GM21717 (cell line): ENCODE data around the gene PSME2.

Experiments used
- ATAC-seq: cut with Tn5 transposase; IDR thresholded peaks from one replicate; pipeline ENCODE4 v1.9.1; 2021; ENCODE audit warnings: mild to moderate bottlenecking, moderate library complexity; ENCODE audit not compliant: unreplicated experiment

PSME2 gene, protein sequence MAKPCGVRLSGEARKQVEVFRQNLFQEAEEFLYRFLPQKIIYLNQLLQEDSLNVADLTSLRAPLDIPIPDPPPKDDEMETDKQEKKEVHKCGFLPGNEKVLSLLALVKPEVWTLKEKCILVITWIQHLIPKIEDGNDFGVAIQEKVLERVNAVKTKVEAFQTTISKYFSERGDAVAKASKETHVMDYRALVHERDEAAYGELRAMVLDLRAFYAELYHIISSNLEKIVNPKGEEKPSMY

DNA sequence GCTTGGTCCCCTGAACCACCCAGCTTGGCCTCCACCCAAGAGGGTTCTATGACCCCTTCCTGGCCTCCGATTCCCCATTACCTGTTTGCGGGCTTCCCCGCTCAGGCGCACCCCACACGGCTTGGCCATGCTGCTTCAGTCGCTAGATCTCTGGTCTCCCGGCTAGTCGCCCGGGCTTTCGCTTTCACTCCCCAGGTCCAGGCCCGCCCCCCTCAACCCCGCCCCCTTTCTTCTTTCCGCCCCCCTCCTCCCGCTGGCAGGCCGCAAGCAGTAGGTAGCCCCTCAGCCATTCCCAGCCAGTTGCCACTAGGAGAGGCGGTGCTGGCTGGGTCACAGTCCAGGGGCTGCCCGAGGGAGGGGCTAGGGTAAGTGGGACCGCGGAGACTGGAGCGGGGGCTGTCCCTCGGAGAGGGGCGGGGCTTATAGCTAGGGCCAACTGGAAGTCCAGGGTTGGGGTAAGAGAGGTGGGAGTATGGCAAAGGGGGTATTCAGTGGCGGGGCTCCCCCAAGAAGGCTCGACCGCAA is at the start of gene PSME2:
PSME2 (minus strand) TSS at position 158 of the 525 bp plus-strand sequence; CDS start at position 129, 29 bp downstream.
- peak; percentile 59 for ATAC-seq

DNA sequence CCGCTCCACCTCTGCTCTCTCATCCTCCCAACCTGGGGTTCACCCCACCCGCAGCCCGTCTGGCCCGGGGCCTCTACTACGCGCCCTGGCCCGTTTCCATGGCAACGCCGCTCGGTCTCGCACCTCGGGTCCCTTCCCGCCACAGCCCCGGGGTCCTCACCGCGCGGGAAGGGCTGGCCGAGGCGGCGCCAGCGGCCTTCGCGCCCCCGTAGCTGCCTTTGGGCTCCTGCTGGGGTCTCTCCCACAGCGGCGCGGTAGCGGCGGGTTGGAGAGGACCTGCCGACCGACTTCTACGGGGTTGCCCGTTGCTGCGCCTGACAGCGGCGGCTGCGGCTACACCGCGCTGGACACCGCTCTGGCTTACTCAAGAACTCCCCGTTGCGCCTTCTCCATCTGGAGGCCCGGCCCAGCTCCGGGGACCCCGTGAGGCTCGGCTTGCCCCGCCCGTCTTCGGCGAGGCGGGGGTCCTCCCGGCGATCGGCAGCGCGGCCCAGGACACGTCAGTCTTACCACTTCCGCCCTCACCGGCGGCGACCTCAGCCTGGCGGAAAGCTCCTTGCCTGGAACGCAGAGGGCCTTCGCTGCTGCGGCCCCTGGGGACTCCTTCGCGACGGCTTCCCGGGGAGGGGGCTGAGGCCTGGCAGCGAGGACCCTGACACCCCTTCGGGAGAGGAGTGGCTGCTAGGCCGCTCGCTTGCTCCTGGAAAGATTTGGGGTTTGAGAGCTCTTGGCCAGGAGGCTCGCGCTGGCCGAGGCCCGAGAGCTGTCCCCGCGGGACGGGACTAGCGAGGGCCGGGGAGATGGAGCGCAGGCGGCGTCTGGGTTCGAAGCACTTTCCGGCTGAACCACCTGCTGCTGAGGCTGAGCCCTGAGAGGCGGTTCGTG is 49.0 kb upstream of the PSME2 start, which contains the start of gene TM9SF1:
TM9SF1 (minus strand) TSS at position 256 of the 885 bp plus-strand sequence. CDS start 422 bp downstream, outside the sequence.
- peak; percentile 70 for ATAC-seq

DNA sequence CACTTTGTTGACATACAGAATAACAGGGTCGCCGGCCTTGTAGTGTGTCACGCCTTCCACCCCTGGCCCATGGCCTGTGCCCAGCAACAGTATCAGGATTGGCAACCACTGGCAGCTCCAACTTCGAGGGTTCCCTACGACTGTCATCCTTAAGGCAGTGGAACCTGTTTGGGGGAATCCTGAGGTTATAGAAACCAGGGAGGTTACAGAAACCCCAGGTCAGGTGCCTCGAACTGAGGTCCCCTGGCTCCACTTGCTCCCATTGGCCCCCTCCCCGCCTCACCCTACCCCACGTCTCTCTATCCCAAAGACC is 48.4 kb upstream of the PSME2 start:
- ATAC-seq: no peak

DNA sequence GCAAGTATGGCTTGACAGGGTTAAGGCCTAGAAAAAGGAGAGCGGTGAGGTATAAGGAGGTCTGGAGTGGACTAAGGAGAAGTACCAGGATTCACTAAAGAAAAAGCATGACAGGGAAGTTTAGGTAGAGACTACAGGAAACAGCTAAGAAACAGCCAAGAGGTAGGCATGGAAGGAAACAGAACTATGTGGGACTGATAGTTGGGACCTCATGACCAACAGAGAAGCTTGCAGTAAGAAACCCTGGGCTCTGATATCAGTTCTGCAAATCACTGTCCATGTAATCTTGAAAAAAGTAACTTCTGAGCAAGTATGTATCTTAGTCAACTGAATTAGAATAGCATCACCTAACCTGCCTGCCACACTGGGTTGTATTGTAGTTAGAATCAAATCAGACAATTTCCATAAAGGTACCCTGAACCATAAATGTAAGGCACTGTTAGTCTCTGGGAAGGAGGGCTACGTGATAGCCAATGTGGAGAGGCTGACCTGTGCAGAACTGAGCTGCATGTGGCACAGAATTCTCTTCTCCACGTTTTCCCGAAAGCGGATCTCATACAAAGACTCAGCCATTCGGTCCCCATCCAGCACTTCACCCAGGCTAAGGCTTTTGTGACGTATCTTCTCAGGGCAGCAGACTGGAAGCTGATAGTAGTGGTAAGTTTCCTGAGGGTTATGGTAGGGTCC is 47.9 kb upstream of the PSME2 start:
- ATAC-seq: no peak

DNA sequence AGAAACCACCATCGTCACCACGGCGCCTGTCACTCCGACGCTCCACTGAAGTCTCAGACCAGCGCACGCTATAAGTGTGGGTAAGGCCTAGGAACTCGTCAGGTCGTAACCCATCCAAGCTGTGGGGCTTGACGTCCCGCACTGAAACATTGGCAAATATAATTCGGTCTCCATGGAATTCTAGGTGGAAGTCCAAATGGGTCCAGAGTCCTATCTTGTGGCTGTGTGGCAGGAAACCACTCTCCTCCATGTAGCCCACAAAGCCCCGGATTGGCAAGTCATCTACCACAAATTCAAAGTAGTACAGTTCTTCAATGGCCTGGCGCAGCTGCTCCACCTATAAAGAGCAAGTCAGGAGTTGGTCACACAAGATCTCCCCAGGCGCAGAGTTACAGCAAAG is 46.5 kb upstream of the PSME2 start:
- ATAC-seq: no peak

DNA sequence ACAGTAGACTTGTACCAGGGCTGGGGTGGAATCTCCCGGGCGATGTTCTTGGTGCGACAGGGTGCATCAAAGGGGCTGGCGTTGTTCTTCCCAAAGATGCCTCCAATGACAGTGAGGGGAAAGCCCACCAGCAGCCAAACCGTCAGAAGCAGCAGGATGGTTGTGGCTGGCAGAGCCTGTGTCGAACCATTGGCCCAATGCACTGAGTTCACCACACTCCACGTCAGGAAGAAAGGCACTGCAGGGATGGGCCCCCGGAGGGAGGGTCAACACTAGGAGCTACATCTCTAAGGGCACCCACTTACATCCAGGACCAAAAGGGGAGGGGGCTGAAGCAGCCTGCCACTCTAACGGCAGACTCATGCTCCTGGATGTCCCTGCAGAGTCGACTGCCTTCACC is 44.0 kb upstream of the PSME2 start:
- ATAC-seq: no peak

DNA sequence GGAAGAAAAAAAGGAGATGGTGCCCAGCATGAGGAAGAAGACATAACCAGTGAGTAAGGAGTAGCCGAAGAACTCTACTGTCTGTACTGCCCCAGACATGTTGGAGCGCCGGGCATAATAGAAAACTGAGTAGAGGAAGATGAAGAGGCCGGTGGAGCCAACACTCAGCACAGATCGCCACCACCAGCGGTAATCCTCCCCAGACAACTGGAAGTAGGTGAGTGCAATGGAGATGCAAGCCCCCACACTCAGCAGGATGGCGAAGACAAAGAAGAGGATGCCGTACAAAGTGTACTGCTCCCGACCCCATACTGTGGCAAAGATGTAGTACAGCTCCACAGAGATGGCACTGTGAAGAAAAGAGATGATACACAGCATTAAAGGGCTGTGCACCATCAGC is 43.0 kb upstream of the PSME2 start:
- no peak for ATAC-seq

DNA sequence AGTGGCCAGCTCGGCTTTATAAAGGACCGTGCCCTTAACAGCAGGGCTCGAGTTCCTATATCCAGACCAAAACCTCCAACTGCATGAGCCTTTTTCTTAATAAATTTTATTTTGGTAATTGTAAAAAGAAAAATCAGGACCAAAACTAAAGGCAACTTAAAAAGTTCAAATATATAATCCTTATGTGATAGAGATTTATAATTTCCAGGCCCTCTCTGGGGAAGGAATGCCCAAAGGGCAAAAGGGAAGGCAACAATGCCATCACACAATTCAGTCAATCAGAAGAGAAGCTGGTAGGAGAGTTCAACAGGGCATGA is 42.6 kb upstream of the PSME2 start:
- no peak for ATAC-seq

DNA sequence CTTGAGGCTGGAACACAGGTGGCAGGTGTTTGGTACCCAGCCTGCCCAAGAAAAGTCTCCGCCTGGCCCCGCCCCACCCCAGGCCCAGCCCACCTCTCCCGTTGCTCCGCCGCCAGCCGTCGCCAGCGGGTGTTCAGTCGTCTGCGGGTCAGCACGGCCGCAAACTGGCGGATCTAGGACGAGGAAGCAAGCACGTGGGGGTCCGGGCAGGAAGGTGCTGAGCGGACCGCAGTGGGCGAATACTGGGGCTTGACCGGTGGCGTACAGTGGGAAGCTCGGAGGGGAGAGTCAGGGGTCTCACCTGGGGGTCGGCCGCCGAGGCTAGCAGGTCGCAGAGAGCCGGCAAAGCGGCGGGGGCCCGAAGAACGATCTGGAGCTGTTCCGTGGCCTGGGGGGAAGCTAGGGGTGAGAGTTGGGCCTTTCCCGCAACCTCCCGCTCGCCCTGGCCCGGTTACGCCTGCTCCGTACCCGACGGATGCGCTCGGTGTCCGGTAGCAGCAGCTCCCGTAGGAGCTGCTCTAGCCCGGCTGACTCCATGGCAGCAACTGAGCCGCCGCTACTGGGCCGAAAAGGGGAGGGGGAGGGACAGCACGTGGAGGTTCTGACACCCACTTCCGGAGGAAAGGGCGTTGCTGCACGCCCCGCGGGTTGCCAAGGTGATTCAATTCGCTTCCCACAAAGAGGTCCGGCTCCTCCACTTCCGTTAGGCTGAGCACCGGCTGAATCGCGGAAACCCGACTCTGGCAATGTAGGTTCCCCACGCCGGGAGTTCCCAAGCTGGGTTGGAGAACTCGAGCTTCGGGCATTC is 42.0 kb upstream of the PSME2 start, which contains the start of gene IPO4:
IPO4 (minus strand) TSS at position 566 of the 808 bp plus-strand sequence; CDS start at position 537, 29 bp downstream.
- ATAC-seq: peak; percentile 69

DNA sequence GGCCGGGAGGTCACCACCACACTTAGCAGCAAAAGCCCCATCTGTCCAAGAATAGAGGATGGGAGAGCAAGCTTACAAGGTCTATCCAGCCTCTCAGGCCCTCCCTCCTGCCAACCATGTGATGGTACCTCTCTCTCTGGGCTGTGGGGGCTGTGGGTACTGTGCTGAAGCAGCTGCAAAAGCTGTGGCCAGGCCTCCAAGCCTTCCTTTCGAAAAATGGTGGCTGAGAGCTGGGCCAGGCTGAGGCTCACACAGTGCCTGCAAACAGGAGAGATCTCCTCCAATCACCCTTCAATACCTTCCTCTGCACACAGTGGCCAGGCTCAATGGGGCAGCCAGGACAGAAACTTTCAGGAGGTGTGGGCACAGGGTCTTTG is 41.1 kb upstream of the PSME2 start:
- no peak for ATAC-seq

DNA sequence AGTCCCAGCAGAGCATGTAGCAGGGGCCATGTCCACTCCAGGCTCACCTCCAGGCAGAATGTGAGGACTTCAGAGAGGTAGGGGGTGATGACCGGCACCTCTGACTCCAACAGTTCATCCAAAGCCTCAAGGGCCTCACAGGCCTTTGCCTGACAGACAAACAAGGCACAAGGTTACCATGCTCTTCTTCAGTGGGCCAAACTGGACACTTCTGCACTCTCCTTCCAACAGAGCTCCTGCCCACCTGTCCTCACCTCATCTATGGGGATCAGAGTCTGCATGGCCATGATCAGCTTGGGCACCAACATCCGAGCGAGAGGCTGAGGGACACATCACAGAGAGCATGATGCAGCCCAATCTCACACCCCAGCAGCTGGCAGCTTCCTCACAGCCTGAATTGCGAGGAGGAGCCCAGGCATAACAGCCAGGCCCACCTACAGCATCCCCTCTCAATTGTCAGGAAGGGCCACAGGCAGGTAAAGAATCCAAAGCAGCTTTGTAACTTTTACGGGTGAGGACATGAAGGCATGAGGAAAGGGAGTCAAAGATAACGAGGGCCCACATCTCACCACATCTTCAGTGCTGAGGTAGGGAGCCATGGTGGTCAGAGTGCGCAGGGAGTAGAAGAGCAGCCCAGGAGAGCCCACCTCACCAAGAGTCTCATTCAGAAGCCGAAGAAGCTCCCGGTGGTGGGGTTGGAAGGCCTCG is 40.6 kb upstream of the PSME2 start:
- ATAC-seq: no peak

DNA sequence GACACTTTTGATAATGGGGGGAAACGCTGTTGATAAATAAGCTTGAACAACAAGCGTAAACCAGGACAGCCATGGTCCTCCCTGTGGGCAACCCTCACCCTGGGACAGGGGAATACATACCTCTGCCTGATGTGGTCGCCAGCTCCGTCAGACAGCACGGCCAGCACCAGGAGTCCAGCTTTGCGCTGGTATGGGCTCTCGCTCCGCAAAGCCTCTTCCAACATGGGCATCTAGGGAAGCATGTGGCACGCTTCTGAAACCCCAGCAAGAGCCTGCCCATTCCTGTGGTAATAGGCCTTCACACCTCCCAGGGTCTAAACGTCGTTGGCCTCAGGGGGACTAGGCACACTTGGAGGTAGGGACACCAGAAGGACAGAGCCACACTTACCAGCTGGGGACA is 39.3 kb upstream of the PSME2 start:
- no peak for ATAC-seq

DNA sequence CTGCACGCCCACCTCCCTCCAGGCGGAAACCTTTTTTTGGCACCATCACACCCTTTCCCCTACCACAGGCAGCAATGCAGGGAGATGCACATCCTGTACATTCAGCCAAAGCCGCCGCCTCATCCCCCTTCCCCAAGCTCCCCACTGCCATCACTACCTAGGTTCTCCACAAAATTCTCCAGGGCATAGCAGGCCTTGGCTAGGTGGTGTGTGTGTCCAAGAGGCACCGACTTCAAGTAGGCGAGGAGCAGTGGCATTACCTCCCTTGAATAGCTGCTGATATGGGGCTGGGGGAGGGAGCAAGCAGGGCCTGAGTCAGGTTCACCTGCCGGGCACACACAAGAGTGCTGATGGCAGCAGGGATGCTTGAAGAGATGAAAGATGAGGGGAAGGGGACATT is 38.6 kb upstream of the PSME2 start:
- no peak for ATAC-seq

DNA sequence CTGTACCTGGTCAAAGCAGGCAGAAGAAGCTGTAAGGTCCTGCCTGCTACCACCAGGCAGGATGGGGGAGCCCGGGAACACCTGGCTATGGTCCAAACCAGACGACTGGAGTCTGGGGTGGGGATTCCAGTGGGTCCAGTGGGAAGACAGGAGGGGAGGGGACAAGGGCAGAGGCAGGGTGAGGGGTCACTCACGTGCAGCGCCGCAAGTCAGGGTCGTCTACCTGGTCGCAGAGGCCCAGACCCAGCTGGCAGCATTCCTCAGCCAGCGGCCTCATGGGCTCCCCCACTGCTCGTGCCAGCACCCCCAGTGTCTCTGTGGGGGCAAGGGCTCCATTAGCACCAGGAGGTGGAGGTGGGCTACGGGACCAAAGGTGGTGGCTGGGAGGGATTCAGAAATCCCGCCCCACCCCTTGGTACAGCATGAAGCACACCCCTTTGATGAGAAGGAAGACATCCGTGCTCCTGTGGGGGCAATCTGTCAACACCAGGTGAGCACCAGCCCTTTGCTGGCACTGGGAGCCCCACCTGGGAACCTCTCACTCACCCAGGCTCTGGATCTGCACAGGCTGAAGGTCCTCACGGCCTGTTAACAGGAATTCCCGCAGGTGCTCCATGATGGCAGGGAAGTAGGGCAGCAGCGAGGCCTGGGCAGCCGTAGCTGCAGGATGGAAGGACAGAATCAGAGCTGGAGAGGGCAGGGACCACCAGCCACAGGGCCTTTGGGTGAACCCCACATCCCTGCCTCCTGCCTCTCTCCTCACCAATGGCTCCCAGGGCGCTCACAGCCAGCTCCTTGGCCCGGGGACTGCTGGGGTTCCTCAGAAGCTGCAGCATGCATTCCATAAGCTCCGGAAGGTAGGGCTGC is 37.9 kb upstream of the PSME2 start:
- ATAC-seq: no peak

DNA sequence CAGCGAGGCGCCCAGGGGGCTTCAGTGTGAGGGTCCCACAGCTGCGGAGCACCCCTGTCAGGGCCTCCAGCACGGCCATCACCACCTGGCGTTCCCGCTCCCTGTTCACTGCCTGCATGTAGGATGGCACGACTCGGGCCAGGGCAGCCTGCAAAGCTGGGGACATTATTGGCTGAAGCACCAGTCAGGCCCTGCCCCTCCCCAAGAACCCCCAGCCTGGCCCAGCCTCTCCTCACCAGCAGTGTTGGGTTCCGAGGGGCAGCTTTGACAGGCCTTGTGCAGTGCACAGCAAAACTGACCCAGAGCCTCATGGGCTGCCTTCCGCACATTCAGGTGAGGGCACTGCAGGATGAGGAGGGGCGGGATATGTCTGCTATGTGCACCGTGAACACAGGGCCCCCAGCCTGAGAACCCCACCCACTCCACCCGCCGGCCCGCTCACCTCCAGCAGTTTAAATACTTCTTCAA is 36.6 kb upstream of the PSME2 start:
- no peak for ATAC-seq

DNA sequence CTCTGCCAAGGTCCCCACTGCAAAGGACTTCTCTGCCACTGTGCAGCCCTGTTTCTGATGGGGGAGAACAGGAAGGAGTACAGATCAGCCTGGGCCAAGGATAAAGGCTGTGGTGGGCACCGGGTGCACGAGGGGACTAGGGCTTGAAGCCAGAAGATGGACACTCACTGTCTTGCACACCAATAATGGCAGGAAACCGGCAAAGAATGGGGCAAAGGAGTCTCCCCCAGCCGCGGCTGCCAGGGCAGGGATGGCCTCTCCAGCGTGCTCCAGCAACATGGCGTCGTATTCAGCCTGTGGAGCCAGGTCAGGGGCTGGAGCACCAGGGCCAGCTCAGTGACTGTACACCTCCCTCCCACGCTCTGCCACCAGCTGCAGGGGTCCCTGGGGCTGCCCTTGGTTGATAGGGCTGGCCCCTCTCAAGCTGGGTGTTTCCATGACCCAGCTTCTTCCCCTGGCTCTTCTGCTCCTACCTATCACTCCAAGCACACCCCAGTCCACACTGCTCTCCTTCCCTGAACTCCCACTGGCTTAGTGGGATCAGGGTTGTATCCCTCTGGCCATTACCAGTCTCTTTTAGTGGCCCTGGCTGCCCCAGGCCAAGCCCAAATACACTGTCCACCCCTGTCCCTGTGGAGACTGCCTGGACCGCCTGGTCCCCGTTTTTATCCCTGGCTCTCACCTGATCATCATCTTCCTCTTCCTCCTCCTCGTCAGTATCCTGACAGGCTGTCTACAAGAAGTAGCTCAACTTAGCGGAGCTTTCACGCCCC is 35.9 kb upstream of the PSME2 start:
- no peak for ATAC-seq

DNA sequence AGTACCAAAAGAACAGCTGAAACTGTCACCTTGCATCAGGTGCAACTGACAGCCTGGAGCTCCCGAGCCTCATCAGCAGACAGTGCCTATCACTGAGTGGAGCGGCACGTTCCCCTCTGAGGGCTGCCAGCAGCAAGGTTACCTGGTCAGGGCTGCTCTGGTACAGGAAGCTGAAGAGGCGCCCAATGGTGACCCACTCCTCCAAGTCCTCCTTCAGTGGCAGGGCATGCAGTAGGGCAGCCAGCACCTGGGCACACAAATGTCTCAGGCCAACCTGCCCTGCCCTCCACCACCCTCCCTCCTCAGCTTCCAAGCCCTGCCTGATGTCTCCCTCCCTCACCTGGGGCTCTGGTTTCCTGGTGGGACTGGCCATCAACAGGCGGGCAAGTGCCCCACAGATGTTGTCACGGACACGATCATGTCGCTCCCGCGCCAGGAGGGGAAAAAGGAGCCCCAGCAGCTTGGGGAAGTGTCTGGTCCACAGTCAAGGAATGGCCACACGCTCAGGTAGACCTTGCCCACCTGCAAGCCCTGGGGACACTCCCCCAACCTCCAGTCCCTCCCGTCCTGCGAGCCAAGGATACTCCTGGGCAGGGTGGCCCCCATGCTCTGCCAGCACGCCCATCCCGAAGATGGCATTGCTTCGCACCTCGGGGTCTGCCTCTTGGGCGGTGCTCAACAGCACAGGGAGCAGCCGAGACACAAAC is 35.1 kb upstream of the PSME2 start:
- ATAC-seq: no peak
